Left lung (tissue), 10 donors: ENCODE measurements around the gene RHAG. TPM values are rescaled to one million over a fixed set of nuclear protein-coding genes. Genes with fewer than 3 reads are reported as not detected.
A peak's percentile ranks its signal among the peaks of the same experiment; 100 is the strongest.

Source experiments
- ATAC-seq: fragments of 200-7000 bp; cut with Tn5 transposase; one replicate; pipeline ENCODE4 v1.9.1; 2020; ENCODE audit warnings: moderate library complexity
- DNase-seq, 4 donors: peaks; one replicate each; pipeline ENCODE4 v3.0.0-alpha.2; 2013 to 2020
- H3K27ac ChIP-seq, 2 donors: fragments of 200-600 bp; sonication (generic) in 1 of 2; one replicate each; pipeline versions ENCODE4 v1.5.0 to v1.8.0; 2020 to 2021
- H3K27me3 ChIP-seq, 2 donors: fragments of 200-600 bp; sonication (generic) in 1 of 2; one replicate each; pipeline versions ENCODE4 v1.5.0 to v1.8.0; 2020 to 2021
- H3K36me3 ChIP-seq, 2 donors: fragments of 200-600 bp; sonication (generic) in 1 of 2; one replicate each; pipeline versions ENCODE4 v1.5.0 to v1.8.0; 2020 to 2021
- H3K4me1 ChIP-seq, 2 donors: fragments of 200-600 bp; one replicate each; pipeline ENCODE4 v1.8.0; 2021
- H3K4me3 ChIP-seq, 2 donors: fragments of 200-600 bp; sonication (generic) in 1 of 2; one replicate each; pipeline versions ENCODE4 v1.5.0 to v1.8.0; 2020 to 2021; ENCODE audit warnings: mild to moderate bottlenecking in 1 of 2
- H3K9me3 ChIP-seq, 2 donors: fragments of 200-600 bp; sonication (generic) in 1 of 2; one replicate each; pipeline versions ENCODE4 v1.5.0 to v1.8.0; 2020 to 2021
- intact Hi-C, 2 donors: fragments of 100-400 bp; cut with DNase I; formaldehyde crosslinking; loops; one replicate each; pipeline versions ENCODE4 v1.11.2 to v1.14.2; 2022
- polyA plus RNA-seq, 6 donors: library from polyadenylated mRNA; unstranded; fragments of 120-200 nt; gene quantifications; one replicate each; pipeline ENCODE4 v1.2.1, GENCODE V29; 2013; ENCODE audit not compliant: insufficient read length in 6 of 6
- total RNA-seq, 2 donors: library from RNA; stranded (reverse); fragmentation: NEBNext Ultra II Directional; extraction: Animal tissue kit (Norgen Biotek cat#: 25700); gene quantifications; one replicate each; pipeline ENCODE4 v1.2.1, GENCODE V29; 2021
- TF ChIP-seq, protein P1 (sequence below), 2 donors: fragments of 200-600 bp; sonication (generic) in 1 of 2; IDR thresholded peaks; one replicate each; pipeline versions ENCODE4 v1.5.0 to v1.8.0; 2021; ENCODE audit warnings: antibody characterized with exemption in 2 of 2
- donor health status: DM: no; HTN: yes; CAD: no.
- donor health status: DM: no; HTN: no; CAD: no.

RHAG gene
- total and polyA plus RNA-seq, 8 donors: 1.4 to 2.2 (median 1.9) TPM; not detected in 2

DNA sequence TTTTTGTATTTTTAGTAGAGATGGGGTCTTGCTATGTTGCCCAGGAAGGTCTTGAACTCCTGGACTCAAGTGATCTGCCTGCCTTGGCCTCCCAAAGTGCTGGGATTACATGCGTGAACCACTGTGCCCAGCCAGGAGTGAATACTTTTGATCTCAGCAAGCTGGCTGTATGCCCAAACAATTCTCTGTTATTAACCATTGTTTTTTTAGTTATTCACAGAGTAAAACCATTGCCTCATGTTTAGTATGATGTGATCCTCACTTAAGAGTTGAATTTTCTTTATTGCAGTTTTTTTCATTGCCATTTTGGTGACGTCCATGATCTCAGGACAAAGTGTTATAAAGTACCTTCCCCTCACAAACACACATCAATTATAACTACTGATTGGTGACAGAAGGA, 71.4 kb downstream of the RHAG start:
- Histone ChIP-seq H3K4me3 (no peak overlapping the region), H3K4me1 (no peaks in the 10 kb centered on the region), H3K27me3 (no peaks in the 10 kb centered on the region), H3K36me3 (no peaks in the 10 kb centered on the region), H3K9me3 (peaks cover 0 to 6% of the 10 kb centered on the region in 2 donors), H3K27ac (no peak overlapping the region)
- intact Hi-C loops: no loop called here
- TF ChIP-seq, protein P1, sequence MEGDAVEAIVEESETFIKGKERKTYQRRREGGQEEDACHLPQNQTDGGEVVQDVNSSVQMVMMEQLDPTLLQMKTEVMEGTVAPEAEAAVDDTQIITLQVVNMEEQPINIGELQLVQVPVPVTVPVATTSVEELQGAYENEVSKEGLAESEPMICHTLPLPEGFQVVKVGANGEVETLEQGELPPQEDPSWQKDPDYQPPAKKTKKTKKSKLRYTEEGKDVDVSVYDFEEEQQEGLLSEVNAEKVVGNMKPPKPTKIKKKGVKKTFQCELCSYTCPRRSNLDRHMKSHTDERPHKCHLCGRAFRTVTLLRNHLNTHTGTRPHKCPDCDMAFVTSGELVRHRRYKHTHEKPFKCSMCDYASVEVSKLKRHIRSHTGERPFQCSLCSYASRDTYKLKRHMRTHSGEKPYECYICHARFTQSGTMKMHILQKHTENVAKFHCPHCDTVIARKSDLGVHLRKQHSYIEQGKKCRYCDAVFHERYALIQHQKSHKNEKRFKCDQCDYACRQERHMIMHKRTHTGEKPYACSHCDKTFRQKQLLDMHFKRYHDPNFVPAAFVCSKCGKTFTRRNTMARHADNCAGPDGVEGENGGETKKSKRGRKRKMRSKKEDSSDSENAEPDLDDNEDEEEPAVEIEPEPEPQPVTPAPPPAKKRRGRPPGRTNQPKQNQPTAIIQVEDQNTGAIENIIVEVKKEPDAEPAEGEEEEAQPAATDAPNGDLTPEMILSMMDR (IDR thresholded peaks at IDR 0.05): no peak
- DNase-seq (no peak), ATAC-seq (no peak)

DNA sequence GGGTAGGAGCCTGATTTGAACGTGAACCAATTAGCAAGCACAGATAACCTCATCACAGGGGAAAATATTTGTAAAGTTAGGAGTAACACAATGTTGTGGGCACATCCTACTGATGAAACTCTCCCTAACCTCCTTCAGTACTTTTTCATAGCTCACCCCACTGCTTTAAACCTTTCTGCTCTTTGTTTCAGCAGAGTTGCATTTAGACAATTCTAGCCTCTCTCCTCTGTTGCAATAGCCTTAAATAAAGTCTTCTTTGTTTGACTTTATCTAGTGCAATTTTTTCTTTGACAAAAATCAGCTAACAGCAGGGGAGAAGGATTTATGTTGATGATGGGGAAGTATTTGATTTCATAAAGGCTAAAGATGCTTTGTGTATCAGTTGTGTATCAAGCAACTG, 72.1 kb downstream of the RHAG start:
- Histone ChIP-seq H3K36me3 (no peaks in the 10 kb centered on the region), H3K27ac (no peak overlapping the region), H3K9me3 (peaks cover 0 to 6% of the 10 kb centered on the region in 2 donors), H3K4me3 (no peak overlapping the region), H3K4me1 (no peaks in the 10 kb centered on the region), H3K27me3 (no peaks in the 10 kb centered on the region)
- intact Hi-C loops: no loop called here
- TF ChIP-seq, protein P1 (IDR thresholded peaks at IDR 0.05): no peak
- ATAC-seq: no peak
- no peak for DNase-seq

DNA sequence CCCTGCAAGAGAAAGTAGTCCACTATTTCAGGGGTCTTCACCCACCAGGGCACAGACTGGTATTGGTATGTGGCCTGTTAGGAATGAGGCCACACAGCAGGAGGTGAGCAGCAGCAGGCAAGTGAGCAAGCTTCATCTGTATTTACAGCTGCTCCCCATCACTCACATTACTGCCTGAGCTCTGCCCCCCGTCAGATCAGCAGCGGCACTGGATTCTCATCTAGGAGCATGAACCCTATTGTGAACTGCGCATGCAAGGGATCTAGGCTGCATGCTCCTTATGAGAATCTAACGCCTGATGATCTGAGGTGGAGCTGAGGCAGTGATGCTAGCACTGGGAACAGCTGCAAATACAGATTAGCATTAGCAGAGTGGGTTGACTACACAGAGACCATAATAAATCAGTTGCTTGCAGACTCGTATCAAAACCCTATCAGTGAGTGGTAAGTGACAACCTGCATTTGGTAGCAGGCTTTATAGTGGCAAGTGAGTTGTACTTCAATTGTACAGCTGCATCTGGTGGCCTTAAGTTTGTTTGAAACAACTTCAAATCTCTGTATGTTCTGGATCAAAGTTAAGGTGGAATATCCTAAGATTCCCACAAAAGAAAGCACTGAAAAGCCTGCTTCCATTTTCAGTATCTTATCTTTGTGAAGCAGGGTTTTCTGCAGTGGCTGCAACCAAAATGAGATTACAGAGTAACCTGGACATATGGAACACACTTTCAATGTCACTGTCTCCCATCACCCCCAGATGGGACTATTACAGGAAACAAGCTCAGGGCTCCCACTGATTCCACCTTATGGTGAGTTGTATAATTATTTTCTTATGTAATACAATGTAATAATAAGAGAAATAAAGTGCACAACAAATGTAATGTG, 73.4 kb downstream of the RHAG start:
- H3K4me1 ChIP-seq: no peaks in the 10 kb centered on the region

DNA sequence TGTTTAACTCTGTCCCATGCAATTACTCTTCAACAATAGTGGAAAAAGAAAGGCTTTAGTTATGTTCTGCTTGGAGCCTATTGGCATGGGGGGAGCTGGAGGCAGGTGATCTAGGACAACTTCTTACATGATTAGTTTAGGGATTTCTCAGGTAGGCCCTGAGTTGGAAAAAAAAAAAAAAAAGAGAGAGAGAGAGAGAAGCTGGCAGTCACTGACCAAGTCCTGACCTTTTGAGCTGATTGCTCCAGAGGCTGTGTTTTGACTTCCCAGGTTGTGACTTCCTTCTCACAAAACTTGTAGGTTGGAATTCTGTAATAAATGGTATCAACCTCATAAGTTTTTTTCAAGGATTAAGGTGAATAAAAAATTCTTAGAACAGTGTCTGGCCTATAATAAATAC, 78.4 kb downstream of the RHAG start:
- Histone ChIP-seq H3K27ac (no peak overlapping the region), H3K4me3 (no peak overlapping the region), H3K36me3 (no peaks in the 10 kb centered on the region), H3K4me1 (no peaks in the 10 kb centered on the region), H3K27me3 (peaks cover 0 to 1% of the 10 kb centered on the region in 2 donors), H3K9me3 (no peaks in the 10 kb centered on the region)
- intact Hi-C loops: no loop called here
- TF ChIP-seq, protein P1 (IDR thresholded peaks at IDR 0.05): no peak
- ATAC-seq (no peak), DNase-seq (no peak)

More for the DNA sequence above, 73.4 kb downstream of the RHAG start:
- ATAC-seq (no peak), DNase-seq (no peak)
- Histone ChIP-seq H3K27me3 (no peaks in the 10 kb centered on the region), H3K36me3 (no peaks in the 10 kb centered on the region), H3K4me3 (no peak overlapping the region), H3K27ac (no peak overlapping the region), H3K9me3 (peaks cover 0 to 6% of the 10 kb centered on the region in 2 donors)
- TF ChIP-seq, protein P1 (IDR thresholded peaks at IDR 0.05): no peak
- intact Hi-C loops: no loop called here

DNA sequence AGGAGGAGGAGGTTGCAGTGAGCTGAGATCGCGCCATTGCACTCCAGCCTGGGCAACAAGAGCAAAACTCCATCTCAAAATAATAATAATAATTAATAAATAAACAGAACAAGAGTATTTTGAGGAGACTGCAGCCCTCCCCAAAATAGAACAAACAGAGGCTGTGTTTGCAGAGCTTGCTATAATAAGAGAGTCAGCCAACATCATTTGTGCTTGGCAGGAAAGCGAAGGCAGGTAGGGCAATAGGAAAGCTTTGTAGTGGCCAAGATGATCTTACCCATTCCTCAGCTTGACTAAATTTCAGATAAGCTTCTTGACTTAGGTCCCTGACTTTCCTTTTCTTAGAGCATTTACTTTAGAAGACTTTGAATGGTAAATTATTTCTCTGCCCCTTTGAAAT, 79.5 kb downstream of the RHAG start:
- TF ChIP-seq, protein P1 (IDR thresholded peaks at IDR 0.05): no peak
- DNase-seq (no peak), ATAC-seq (peak; percentile 80)
- Histone ChIP-seq H3K27me3 (peaks cover 4 to 12% of the 10 kb centered on the region in 2 donors), H3K36me3 (no peaks in the 10 kb centered on the region), H3K9me3 (no peaks in the 10 kb centered on the region), H3K4me3 (no peak overlapping the region), H3K4me1 (no peaks in the 10 kb centered on the region), H3K27ac (peak overlapping the region; percentile 65 to 67)
- intact Hi-C loops: no loop called here
